PC-9 (cell line): Measurements from ENCODE around the gene HIRA. TPM values are rescaled to one million over a fixed set of nuclear protein-coding genes. Genes with fewer than 3 reads are reported as not detected.
"Not testable (repeated sequence)": the region's sequence is repeated elsewhere in the genome, so short reads cannot be mapped to it uniquely, and the experiment has no call there.

Experiments used
- BruUV-seq: library from RNA; stranded (reverse); fragments of 400-500 nt; replicated peaks from 2 replicates; lab custom pipeline; 2021; lab: Mats Ljungman, UMichigan
- CTCF ChIA-PET: fragments of 300-600 bp; sonication (Branson Sonifier 250); formaldehyde crosslinking; loops from one replicate; lab custom pipeline; 2022; ENCODE audit warnings: antibody characterized with exemption; lab: Charles Lee
- POLR2A ChIA-PET: fragments of 300-600 bp; sonication (Branson Sonifier 250); formaldehyde crosslinking; loops from one replicate; lab custom pipeline; 2022; ENCODE audit warnings: antibody characterized with exemption; ENCODE audit not compliant: unreplicated experiment; lab: Charles Lee
- DNase-seq, 2 experiments: peaks; one replicate each; pipeline versions ENCODE4 v3.0.0 to v3.0.0-alpha.2; 2015 to 2022; ENCODE audit warnings: mixed read lengths in 1 of 2
- H2AFZ ChIP-seq: fragments of 200-600 bp; sonication (generic); 2 replicates; pipeline ENCODE4 v1.8.1; 2017; ENCODE audit warnings: antibody characterized with exemption
- H3F3A ChIP-seq: fragments of 200-600 bp; sonication (generic); 2 replicates; pipeline ENCODE4 v1.8.1; 2017; ENCODE audit warnings: antibody characterized with exemption, mild to moderate bottlenecking, low read depth; ENCODE audit not compliant: insufficient read depth
- H3K27ac ChIP-seq: fragments of 200-600 bp; sonication (generic); 2 replicates; pipeline ENCODE4 v1.6.1; 2016; ENCODE audit warnings: mixed run types
- H3K27me3 ChIP-seq: fragments of 200-600 bp; sonication (generic); 2 replicates; pipeline ENCODE4 v1.6.1; 2016; ENCODE audit warnings: low read depth, mixed run types; ENCODE audit not compliant: insufficient read depth
- H3K36me3 ChIP-seq: fragments of 200-600 bp; sonication (generic); 2 replicates; pipeline ENCODE4 v1.6.1; 2016; ENCODE audit warnings: low read depth, mixed run types
- H3K4me1 ChIP-seq: fragments of 200-600 bp; sonication (generic); replicated peaks from 2 replicates; pipeline ENCODE4 v1.6.1; 2016; ENCODE audit warnings: mixed run types; ENCODE audit not compliant: insufficient read depth
- H3K4me2 ChIP-seq: fragments of 200-600 bp; sonication (generic); 2 replicates; pipeline ENCODE4 v1.6.1; 2017; ENCODE audit warnings: mixed run types
- H3K4me3 ChIP-seq: fragments of 200-600 bp; sonication (generic); 2 replicates; pipeline ENCODE4 v1.6.1; 2016; ENCODE audit warnings: mixed run types
- H3K79me2 ChIP-seq: fragments of 200-600 bp; sonication (generic); 2 replicates; pipeline ENCODE4 v1.6.1; 2017; ENCODE audit warnings: low read depth, mixed run types
- H3K9me2 ChIP-seq: fragments of 200-600 bp; sonication (generic); 2 replicates; pipeline ENCODE4 v1.8.1; 2017; ENCODE audit warnings: mild to moderate bottlenecking; ENCODE audit not compliant: insufficient read depth
- H3K9me3 ChIP-seq: fragments of 200-600 bp; sonication (generic); 2 replicates; pipeline ENCODE4 v1.8.1; 2016; ENCODE audit warnings: low read depth; ENCODE audit not compliant: insufficient read depth
- H4K20me1 ChIP-seq: fragments of 200-600 bp; sonication (generic); 2 replicates; pipeline ENCODE4 v1.8.1; 2017; ENCODE audit not compliant: insufficient read depth
- EZH2 ChIP-seq: fragments of 200-600 bp; sonication (generic); IDR thresholded peaks from 2 replicates; pipeline ENCODE4 v1.8.0; 2017; ENCODE audit warnings: antibody characterized with exemption, low read depth
- intact Hi-C: fragments of 100-400 bp; cut with micrococcal nuclease; formaldehyde crosslinking; loops from one replicate; pipeline ENCODE4 v1.10.0; 2022; ENCODE audit not compliant: unreplicated experiment
- total RNA-seq: library from RNA; stranded (reverse); gene quantifications from 2 replicates; pipeline ENCODE4 v1.2.3, GENCODE V29; 2021
- TF ChIP-seq, protein P1 (sequence below): fragments of 200-600 bp; sonication (generic); conservative IDR thresholded peaks from 2 replicates; pipeline ENCODE4 v1.6.1; 2017; ENCODE audit warnings: mixed run types, antibody characterized with exemption, mild to moderate bottlenecking, moderate library complexity

The HIRA gene
- total RNA-seq, 1 experiment from 2014 or later: 19.2 TPM

DNA sequence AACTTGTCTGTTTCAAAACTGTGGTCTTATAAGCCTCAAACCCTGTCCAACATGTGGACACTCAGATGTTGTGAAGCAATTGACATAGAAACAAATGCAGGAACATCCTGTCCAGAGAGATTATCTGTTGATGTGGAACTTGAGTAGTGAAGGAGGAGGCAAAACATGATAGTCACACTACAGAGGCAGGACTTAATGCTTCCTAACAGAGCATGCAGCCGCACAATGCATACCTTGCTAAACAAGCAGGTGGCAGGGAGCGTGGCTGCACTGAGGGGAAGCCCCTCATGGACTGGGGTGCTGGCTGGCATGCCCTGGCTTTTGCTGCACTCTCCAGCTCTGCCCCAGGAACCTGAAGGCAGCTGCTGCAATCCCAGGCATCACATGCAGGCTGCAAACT, 10.6 kb upstream of the HIRA start:
- DNase-seq: no peak
- no TSS peak for BruUV-seq
- H3K4me3 ChIP-seq: no peak overlapping the region
- H2AFZ ChIP-seq: no peak overlapping the region
- H3K9me2 ChIP-seq: no peaks in the 10 kb centered on the region
- H3K27ac ChIP-seq: no peak overlapping the region
- no peaks in the 10 kb centered on the region for H3K36me3 ChIP-seq
- ChIA-PET POLR2A (interaction anchor here (0.5 kb wide), 1 partner anchor 9 kb away, joined by 3 read pairs; no protein-coding TSS in a partner anchor), CTCF (no interaction called here)
- no peaks in the 10 kb centered on the region for H3K27me3 ChIP-seq
- TF ChIP-seq, protein P1, sequence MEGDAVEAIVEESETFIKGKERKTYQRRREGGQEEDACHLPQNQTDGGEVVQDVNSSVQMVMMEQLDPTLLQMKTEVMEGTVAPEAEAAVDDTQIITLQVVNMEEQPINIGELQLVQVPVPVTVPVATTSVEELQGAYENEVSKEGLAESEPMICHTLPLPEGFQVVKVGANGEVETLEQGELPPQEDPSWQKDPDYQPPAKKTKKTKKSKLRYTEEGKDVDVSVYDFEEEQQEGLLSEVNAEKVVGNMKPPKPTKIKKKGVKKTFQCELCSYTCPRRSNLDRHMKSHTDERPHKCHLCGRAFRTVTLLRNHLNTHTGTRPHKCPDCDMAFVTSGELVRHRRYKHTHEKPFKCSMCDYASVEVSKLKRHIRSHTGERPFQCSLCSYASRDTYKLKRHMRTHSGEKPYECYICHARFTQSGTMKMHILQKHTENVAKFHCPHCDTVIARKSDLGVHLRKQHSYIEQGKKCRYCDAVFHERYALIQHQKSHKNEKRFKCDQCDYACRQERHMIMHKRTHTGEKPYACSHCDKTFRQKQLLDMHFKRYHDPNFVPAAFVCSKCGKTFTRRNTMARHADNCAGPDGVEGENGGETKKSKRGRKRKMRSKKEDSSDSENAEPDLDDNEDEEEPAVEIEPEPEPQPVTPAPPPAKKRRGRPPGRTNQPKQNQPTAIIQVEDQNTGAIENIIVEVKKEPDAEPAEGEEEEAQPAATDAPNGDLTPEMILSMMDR: no peak
- TF ChIP-seq EZH2: no peak
- intact Hi-C loops: no loop called here
- no peaks in the 10 kb centered on the region for H3K9me3 ChIP-seq
- H3K79me2 ChIP-seq: peaks cover 20% of the 10 kb centered on the region
- H3F3A ChIP-seq: no peaks in the 10 kb centered on the region
- peaks cover 5% of the 10 kb centered on the region for H3K4me1 ChIP-seq
- H4K20me1 ChIP-seq: no peaks in the 10 kb centered on the region
- no peak overlapping the region for H3K4me2 ChIP-seq

DNA sequence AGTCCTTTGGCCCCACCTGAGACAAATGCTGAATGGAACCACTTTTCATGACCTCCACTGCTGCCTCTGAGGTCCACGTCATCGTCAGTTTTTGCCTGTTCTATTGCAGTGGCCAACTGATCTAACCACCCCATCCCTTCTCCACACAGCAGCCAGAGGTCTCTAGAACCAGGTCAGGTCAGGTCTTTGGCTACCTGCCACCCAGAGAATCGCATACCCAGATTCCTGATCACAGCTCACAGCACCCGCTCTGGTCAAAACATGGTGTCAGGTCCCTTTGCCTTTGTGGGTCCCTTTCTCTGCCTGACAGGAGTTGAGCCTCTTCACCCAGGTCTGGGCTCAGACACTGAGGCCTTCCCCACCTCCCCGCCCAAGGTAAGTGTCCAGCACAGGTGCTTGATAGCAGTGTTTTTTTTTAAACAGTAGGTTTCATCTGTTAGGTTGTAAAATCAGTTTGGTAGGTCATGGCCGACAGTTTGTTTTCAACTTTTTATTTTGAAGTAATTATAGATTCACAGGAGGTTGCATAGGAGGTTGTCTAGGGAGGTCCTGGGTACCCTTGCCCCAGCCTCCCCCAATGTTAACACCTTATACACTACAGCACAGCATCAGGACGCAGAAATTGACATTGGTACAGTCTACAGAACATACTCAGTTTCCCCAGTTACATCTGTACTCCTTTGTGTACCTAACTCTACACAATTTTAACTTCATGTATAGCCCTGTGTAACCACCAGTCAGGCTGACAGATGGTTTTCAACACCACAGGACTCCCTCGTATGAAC, 9.1 kb upstream of the HIRA start:
- Histone ChIP-seq H3K9me3 (no peaks in the 10 kb centered on the region), H3K27ac (no peak overlapping the region), H3K4me1 (no peaks in the 10 kb centered on the region), H3K79me2 (peaks cover 7% of the 10 kb centered on the region; the same call in 1 of the 2 replicates), H3K4me3 (no peak overlapping the region), H4K20me1 (no peaks in the 10 kb centered on the region), H2AFZ (no peak overlapping the region), H3K27me3 (no peaks in the 10 kb centered on the region), H3F3A (no peaks in the 10 kb centered on the region), H3K4me2 (no peak overlapping the region), H3K36me3 (no peaks in the 10 kb centered on the region), H3K9me2 (no peaks in the 10 kb centered on the region)
- intact Hi-C loops: no loop called here
- ChIA-PET CTCF (no interaction called here), POLR2A (no interaction called here)
- BruUV-seq: no TSS peak
- TF ChIP-seq, protein P1: no peak
- no peak for TF ChIP-seq EZH2
- no peak for DNase-seq

DNA sequence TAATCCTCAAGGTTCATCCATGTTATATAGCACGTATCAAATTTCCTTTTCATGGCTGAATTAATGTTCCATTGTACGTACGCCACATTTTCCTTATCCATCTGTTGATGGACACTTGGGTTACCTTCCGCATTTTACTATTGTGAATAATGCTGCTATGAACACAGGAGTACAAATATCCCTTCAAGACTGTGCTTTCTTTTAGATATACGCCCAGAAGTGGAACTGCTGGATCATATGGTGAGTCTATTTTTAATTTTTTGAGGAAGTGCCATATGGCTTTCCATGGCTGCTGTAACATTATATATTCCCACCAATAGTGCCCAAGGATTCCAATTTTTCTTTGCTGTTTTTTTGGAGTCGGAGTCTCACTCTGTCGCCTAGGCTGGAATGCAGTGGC, 6.8 kb upstream of the HIRA start:
- H3F3A ChIP-seq: no peaks in the 10 kb centered on the region
- TF ChIP-seq, protein P1: no peak
- TF ChIP-seq EZH2: no peak
- H3K27ac ChIP-seq: no peak overlapping the region
- no peaks in the 10 kb centered on the region for H3K9me3 ChIP-seq
- H3K27me3 ChIP-seq: no peaks in the 10 kb centered on the region
- H3K9me2 ChIP-seq: no peaks in the 10 kb centered on the region
- DNase-seq: no peak
- 0 out of 2 replicates have a peak, but pooled peaks cover under 1% of the 10 kb centered on the region for H3K79me2 ChIP-seq
- H2AFZ ChIP-seq: no peak overlapping the region
- BruUV-seq: no TSS peak
- H3K36me3 ChIP-seq: no peaks in the 10 kb centered on the region
- CTCF ChIA-PET: no interaction called here
- POLR2A ChIA-PET: no interaction called here
- no peak overlapping the region for H3K4me2 ChIP-seq
- no peaks in the 10 kb centered on the region for H3K4me1 ChIP-seq
- no peaks in the 10 kb centered on the region for H4K20me1 ChIP-seq
- H3K4me3 ChIP-seq: no peak overlapping the region
- intact Hi-C loops: no loop called here

DNA sequence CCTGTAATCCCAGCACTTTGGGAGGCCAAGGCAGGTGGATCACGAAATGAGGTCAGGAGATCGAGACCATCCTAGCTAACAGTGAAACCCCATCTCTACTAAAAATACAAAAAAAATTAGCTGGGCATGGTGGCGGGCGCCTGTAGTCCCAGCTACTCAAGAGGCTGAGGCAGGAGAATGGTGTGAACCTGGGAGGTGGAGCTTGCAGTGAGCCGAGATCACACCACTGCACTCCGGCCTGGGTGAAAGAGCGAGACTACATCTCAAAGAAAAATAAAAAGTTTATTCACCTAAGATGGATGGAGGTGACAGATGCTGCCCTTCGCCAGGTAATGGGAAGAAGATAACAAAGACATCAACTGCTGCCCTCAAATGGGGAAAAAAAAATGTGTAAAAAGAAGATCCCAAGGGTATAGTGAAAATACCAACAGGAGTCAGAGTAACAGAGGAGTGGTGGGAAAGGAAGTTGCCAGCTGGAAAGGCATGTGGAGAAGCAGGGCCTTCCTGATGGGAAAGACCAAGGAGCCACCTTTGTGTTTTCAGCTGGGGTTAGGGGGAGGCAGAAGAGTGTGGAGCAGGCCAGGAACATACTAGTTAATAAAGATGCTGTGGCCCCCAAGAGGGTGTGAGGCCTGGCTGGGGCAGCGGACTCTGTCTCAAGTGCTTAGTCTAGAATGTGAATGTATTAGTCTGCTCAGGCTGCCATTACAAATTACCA, 5.1 kb upstream of the HIRA start:
- H2AFZ ChIP-seq, H4K20me1 ChIP-seq, H3K9me2 ChIP-seq, H3K9me3 ChIP-seq, H3K79me2 ChIP-seq, CTCF ChIA-PET, intact Hi-C loops, H3K27ac ChIP-seq, DNase-seq, POLR2A ChIA-PET, H3K4me1 ChIP-seq, H3K4me3 ChIP-seq, H3K4me2 ChIP-seq, H3K27me3 ChIP-seq, H3K36me3 ChIP-seq, BruUV-seq, H3F3A ChIP-seq: not testable (repeated sequence)
